ENCODE data around the gene BTBD6. TPM values are rescaled to one million over a fixed set of nuclear protein-coding genes. Genes with fewer than 3 reads are reported as not detected.

The BTBD6 gene
- total and polyA plus RNA-seq, 8 donors = 32.7 to 52.6 (median 41.2) TPM

GRCh38 chr14:105279642-105280361, 31.5 kb downstream of the BTBD6 start:
- no peak for DNase-seq
- H3K27me3 ChIP-seq = no peaks in the 10 kb centered on the region
- H3K4me3 ChIP-seq = no peak overlapping the region
- H3K4me1 ChIP-seq = peaks cover 3 to 10% of the 10 kb centered on the region in 2 donors
- H3K9me3 ChIP-seq = no peaks in the 10 kb centered on the region
- peaks cover 0 to 5% of the 10 kb centered on the region in 2 donors for H3K36me3 ChIP-seq
- intact Hi-C loops (cut with DNase I) = loop anchor here in 1 of 2 donors (5.0 kb wide), 1 partner anchor 78 kb away; no protein-coding TSS in a partner anchor
- TF ChIP-seq CTCF (IDR thresholded peaks at IDR 0.05) = no peak
- ATAC-seq = no peak
- no peak overlapping the region for H3K27ac ChIP-seq

DNA sequence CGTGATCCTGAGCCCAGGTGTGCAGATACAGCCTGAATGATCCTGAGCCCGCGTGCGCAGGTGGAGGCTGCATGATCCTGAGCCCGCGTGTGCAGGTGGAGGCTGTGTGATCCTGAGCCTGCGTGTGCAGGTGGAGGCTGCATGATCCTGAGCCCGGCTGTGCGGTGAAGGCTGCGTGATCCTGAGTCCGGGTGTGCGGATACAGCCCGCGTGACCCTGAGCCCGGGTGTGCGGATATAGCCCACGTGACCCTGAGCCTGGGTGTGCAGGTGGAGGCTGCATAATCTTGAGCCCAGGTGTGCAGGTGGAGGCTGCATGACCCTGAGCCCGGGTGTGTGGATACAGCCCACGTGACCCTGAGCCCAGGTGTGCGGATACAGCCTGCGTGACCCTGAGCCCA, 32.2 kb downstream of the BTBD6 start:
- Histone ChIP-seq H3K36me3 (peaks cover 0 to 8% of the 10 kb centered on the region in 2 donors), H3K9me3 (no peaks in the 10 kb centered on the region), H3K27me3 (no peaks in the 10 kb centered on the region), H3K4me1 (peaks cover 3 to 10% of the 10 kb centered on the region in 2 donors), H3K27ac (no peak overlapping the region), H3K4me3 (no peak overlapping the region)
- DNase-seq = no peak
- intact Hi-C loops (cut with DNase I) = loop anchor here in 1 of 2 donors (5.0 kb wide), 1 partner anchor 78 kb away; no protein-coding TSS in a partner anchor
- no peak for ATAC-seq
- TF ChIP-seq CTCF (IDR thresholded peaks at IDR 0.05) = no peak

DNA sequence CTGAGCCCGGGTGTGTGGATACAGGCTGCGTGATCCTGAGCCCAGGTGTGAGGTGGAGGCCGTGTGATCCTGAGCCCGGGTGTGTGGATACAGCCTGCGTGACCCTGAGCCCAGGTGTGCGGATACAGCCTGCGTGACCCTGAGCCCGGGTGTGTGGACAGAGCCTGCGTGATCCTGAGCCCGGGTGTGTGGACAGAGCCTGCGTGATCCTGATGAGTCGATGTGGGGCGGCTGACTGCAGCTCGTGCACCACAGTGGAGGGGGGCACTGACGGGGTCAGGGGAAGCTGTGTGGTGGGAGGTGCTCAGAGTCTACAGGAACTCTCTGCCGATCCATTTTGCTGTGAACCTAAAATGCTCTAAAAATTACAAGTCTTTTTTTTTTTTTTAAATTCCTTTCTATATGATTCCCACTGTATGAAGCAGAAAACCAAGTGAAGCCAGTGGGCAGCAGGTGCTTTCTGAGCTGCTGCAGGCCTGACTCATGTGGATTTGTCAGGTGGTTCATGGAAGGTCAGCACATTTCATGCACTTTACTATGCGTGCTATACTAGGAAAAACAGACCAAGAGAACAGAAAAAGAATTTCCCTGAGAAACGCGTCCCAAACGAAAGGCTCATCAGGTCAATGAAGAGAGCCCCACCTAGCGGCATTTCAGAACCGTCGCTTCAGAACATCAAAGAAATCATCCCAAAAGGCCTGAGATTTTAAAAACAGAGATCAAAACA, 33.2 kb downstream of the BTBD6 start:
- TF ChIP-seq CTCF (IDR thresholded peaks at IDR 0.05) = peak; percentile 27 to 43
- H3K9me3 ChIP-seq = no peaks in the 10 kb centered on the region
- no peak overlapping the region for H3K27ac ChIP-seq
- peaks cover 3 to 10% of the 10 kb centered on the region in 2 donors for H3K4me1 ChIP-seq
- DNase-seq (peak in 1 of 4 donors; percentile 68), ATAC-seq (peak; percentile 80)
- intact Hi-C loops (cut with DNase I) = loop anchor here in 1 of 2 donors (5.0 kb wide), 1 partner anchor 79 kb away; no protein-coding TSS in a partner anchor
- H3K36me3 ChIP-seq = peaks cover 0 to 8% of the 10 kb centered on the region in 2 donors
- H3K4me3 ChIP-seq = no peak overlapping the region
- H3K27me3 ChIP-seq = no peaks in the 10 kb centered on the region

- intact Hi-C loops (cut with DNase I) = loop anchor here in 1 of 2 donors (5.0 kb wide), 1 partner anchor 80 kb away; no protein-coding TSS in a partner anchor
Measured at GRCh38 chr14:105282098-105282725, 33.9 kb downstream of the BTBD6 start.

More at GRCh38 chr14:105282098-105282725, 33.9 kb downstream of the BTBD6 start:
- no peaks in the 10 kb centered on the region for H3K9me3 ChIP-seq
- peaks cover 3 to 10% of the 10 kb centered on the region in 2 donors for H3K4me1 ChIP-seq
- H3K27ac ChIP-seq = no peak overlapping the region
- H3K4me3 ChIP-seq = no peak overlapping the region
- ATAC-seq = no peak
- TF ChIP-seq CTCF (IDR thresholded peaks at IDR 0.05) = no peak
- no peaks in the 10 kb centered on the region for H3K27me3 ChIP-seq
- peaks cover 0 to 8% of the 10 kb centered on the region in 2 donors for H3K36me3 ChIP-seq
- DNase-seq = no peak

All from left lung (tissue), 10 donors.